ENCODE results near the gene RFX1. TPM values are rescaled to one million over a fixed set of nuclear protein-coding genes. Genes with fewer than 3 reads are reported as not detected.

RFX1 gene
- total RNA-seq, 1 donor from 2014 or later = 21.2 TPM

GRCh38 chr19:13981467-13981866 lies 24.7 kb downstream of the RFX1 start:
- no peak for TF ChIP-seq CTCF (IDR thresholded peaks at IDR 0.05; ENCODE audit: unreplicated experiment)
- Mint-ChIP-seq H3K27me3 (ENCODE audit: low read depth) (no peaks in the 10 kb centered on the region), H3K4me1 (peaks cover 20% of the 10 kb centered on the region), H3K4me3 (no peak overlapping the region), H3K36me3 (peaks cover 2% of the 10 kb centered on the region), H3K9me3 (no peaks in the 10 kb centered on the region), H3K27ac (no peak overlapping the region)
- no peak for DNase-seq (ENCODE audit: low spot score in 2 of 2, unreplicated experiment in 2 of 2)

- H3K36me3 Mint-ChIP-seq = peaks cover 2% of the 10 kb centered on the region
- no peak for TF ChIP-seq CTCF (IDR thresholded peaks at IDR 0.05; ENCODE audit: unreplicated experiment)
- no peaks in the 10 kb centered on the region for H3K27me3 Mint-ChIP-seq (ENCODE audit: low read depth)
- H3K9me3 Mint-ChIP-seq = no peaks in the 10 kb centered on the region
- H3K4me1 Mint-ChIP-seq = peaks cover 17% of the 10 kb centered on the region
- H3K27ac Mint-ChIP-seq = no peak overlapping the region
- DNase-seq (ENCODE audit: low spot score in 2 of 2, unreplicated experiment in 2 of 2) = no peak
- H3K4me3 Mint-ChIP-seq = no peak overlapping the region
These were observed 25.1 kb downstream of the RFX1 start for GRCh38 chr19:13981021-13981420.

GRCh38 chr19:13980340-13980739 lies 25.8 kb downstream of the RFX1 start:
- H3K36me3 Mint-ChIP-seq = peaks cover 2% of the 10 kb centered on the region
- no peak for TF ChIP-seq CTCF (IDR thresholded peaks at IDR 0.05; ENCODE audit: unreplicated experiment)
- no peak overlapping the region for H3K27ac Mint-ChIP-seq
- no peaks in the 10 kb centered on the region for H3K27me3 Mint-ChIP-seq (ENCODE audit: low read depth)
- no peaks in the 10 kb centered on the region for H3K9me3 Mint-ChIP-seq
- DNase-seq (ENCODE audit: low spot score in 2 of 2, unreplicated experiment in 2 of 2) = no peak
- peaks cover 14% of the 10 kb centered on the region for H3K4me1 Mint-ChIP-seq
- H3K4me3 Mint-ChIP-seq = no peak overlapping the region

GRCh38 chr19:13979686-13980085 lies 26.4 kb downstream of the RFX1 start:
- Mint-ChIP-seq H3K4me1 (peaks cover 13% of the 10 kb centered on the region), H3K27me3 (ENCODE audit: low read depth) (no peaks in the 10 kb centered on the region), H3K27ac (peak overlapping the region; percentile 64), H3K36me3 (peaks cover 2% of the 10 kb centered on the region), H3K9me3 (no peaks in the 10 kb centered on the region), H3K4me3 (peak overlapping the region; percentile 55)
- DNase-seq (ENCODE audit: low spot score in 2 of 2, unreplicated experiment in 2 of 2) = no peak
- TF ChIP-seq CTCF (IDR thresholded peaks at IDR 0.05; ENCODE audit: unreplicated experiment) = no peak

- TF ChIP-seq CTCF (IDR thresholded peaks at IDR 0.05; ENCODE audit: unreplicated experiment) = no peak
- peak overlapping the region; percentile 55 for H3K4me3 Mint-ChIP-seq
These were observed 26.9 kb downstream of the RFX1 start for GRCh38 chr19:13979244-13979615.

More at GRCh38 chr19:13979244-13979615, 26.9 kb downstream of the RFX1 start:
- H3K36me3 Mint-ChIP-seq = peaks cover 4% of the 10 kb centered on the region
- peak overlapping the region; percentile 34 for H3K27ac Mint-ChIP-seq
- no peaks in the 10 kb centered on the region for H3K9me3 Mint-ChIP-seq
- DNase-seq (ENCODE audit: low spot score in 2 of 2, unreplicated experiment in 2 of 2) = no peak
- no peaks in the 10 kb centered on the region for H3K27me3 Mint-ChIP-seq (ENCODE audit: low read depth)
- H3K4me1 Mint-ChIP-seq = peaks cover 16% of the 10 kb centered on the region

Data from mesothelial cell of epicardium (in vitro differentiated cells).